ENCODE data around the gene CCDC136.

GRCh38 chr7:128860158-128861073 lies 68.6 kb downstream of the CCDC136 start:
- TF ChIP-seq CTCF (IDR thresholded peaks at IDR 0.05) (no peak), POLR2A (IDR thresholded peaks at IDR 0.05) (no peak)

All from testis (tissue), 2 donors.